ENCODE measurements around the gene FARSA. TPM values are rescaled to one million over a fixed set of nuclear protein-coding genes. Genes with fewer than 3 reads are reported as not detected.

The FARSA gene
- 42.8 and 50.0 TPM in 2 replicates for total RNA-seq

GRCh38 chr19:12933287-12934072 is at the start of gene FARSA:
FARSA (minus strand) TSS chr19:12933711; CDS start chr19:12933696, 15 bp downstream.

DNA sequence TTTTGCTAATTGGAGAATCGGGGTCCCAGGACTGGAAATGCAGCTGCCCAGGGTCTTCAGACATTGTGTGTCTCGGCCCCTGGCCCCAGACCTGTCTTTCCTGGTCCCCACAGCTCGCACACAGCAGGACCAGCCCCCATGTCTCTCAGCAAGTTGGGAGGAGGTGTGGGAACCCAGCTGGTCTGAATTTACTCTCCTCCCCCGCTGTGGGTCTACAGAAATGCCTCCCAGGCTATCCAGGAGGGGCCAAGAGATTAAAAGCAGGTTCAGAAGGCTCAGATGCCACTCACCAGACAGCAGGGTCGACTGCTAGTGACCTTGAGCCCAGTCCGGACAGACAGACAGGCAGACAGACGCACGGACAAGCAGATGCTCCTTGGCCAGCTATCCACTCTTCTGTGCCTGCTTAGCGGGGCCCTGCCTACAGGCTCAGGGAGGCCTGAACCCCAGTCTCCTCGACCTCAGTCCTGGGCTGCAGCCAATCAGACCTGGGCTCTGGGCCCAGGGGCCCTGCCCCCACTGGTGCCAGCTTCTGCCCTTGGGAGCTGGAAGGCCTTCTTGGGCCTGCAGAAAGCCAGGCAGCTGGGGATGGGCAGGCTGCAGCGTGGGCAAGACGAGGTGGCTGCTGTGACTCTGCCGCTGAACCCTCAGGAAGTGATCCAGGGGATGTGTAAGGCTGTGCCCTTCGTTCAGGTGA is 35.9 kb upstream of the FARSA start, which contains the start of gene DAND5:
Gene DAND5 (plus strand): TSS at position 285 of the 697 bp plus-strand sequence. CDS start 85 bp downstream, at position 370.

DNA sequence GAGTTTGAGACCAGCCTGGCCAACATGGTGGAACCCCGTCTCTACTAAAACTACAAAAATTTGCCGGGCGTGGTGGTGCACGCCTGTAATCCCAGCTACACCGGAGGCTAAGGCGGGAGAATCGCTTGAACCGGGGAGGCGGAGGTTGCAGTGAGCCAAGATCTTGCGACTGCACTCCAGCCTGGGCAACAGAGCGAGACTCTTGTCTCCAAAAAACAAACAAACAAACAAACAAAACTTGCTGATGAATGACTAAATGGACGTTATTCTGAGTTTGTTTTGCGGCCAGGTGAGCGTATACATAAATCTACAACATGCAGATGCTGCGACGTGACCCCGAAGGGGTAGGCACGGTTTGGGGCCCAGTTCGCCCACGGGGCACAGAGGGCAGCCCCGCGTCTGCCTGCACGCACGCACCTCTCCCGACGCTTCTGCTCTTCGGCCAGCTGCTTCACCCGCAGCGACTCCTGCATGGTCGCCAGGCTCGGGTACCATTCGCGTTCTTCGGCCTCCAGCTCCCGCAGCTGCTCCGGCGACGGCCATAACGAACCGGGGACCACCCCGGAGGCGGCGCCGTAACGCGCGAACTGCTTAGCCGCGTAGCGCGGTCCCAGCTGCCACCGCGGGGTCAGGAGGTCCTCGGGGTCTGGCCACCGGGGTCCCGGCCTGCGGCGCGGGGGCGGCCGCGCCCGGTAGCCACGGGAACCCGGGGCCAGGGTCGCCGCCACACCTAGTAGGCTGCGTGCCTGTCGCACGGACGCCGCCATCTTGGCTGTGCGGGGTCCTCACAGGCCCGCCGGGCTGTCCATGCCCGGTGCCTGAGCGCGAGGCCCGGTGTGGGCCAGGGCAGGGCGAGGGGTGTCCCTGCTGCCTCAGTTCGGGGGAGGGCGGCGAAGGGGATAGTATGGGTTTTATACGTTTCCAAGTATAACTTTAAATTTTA is 23.2 kb upstream of the FARSA start, which contains the start of gene GADD45GIP1:
Gene GADD45GIP1 (minus strand): TSS at position 778 of the 943 bp plus-strand sequence. CDS start 11 bp downstream, at position 767.

DNA sequence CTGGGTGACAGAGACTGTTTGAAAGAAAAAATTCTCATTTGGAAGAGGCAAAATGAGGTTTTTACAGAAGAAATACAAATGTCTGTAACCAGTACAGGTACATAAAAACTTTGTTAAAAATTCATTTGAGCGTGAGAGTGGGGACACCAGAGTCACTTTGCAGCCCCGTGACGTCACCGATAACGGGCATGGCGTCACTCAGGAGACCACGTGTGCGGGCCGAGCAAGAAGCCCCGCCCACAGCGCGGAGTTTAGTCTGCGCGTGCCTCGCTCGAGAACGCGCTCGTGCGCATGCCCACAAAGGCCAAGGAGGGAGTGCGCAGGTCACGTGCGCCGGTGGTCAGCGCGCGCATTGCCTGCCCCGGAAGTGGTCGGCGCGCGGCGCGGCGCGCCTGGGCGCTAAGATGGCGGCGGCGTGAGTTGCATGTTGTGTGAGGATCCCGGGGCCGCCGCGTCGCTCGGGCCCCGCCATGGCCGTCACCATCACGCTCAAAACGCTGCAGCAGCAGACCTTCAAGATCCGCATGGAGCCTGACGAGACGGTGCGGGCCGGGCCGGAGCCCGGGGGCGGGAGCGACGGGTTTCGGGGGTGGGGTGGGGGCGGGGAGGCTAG is 12.1 kb upstream of the FARSA start, which contains the start of gene RAD23A:
Gene RAD23A (plus strand): TSS at position 384 of the 613 bp plus-strand sequence. CDS start 87 bp downstream, at position 471.

DNA sequence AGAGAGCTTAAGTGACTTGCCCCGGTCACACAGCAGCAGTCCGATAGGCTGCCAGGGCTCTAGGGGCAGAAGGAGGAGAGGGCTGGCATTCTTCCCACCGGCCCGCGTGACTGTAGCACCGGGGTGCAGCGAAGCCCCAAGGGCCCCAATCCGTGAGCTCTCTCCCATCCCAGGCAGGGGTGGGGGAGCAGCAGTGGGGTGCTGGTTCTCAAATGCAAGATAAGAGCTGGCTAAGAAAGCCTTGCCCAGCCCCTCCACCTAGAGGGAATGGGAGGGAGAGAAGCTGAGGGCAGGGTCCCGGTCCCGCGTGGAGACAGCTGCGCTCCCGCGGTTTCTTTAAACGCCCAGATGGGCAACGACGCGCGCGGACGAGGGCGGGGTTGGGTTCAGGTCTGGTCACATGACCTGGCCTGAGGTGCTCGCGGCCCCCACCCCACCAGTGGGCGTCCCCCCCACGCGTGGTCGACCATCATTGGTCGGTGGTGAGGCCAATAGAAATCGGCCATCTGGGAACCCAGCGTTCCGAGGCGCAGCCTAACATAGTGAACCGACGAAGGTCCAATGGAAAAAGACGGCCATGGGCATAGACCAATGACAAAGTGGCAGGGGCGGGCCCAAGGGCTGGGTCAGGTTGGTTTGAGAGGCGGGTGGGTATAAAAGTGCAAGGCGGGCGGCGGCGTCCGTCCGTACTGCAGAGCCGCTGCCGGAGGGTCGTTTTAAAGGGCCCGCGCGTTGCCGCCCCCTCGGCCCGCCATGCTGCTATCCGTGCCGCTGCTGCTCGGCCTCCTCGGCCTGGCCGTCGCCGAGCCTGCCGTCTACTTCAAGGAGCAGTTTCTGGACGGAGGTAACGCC is 4.6 kb upstream of the FARSA start, which contains the start of gene CALR:
Gene CALR (plus strand): TSS at position 683 of the 852 bp plus-strand sequence. CDS start 71 bp downstream, at position 754.

GRCh38 chr19:12890787-12891552 is 42.5 kb downstream of the FARSA start, which contains the start of gene GCDH:
GCDH (plus strand) TSS chr19:12891160; CDS start chr19:12891305, 145 bp downstream.

GRCh38 chr19:12886969-12887747 is 46.4 kb downstream of the FARSA start, which contains the start of gene KLF1:
KLF1 (minus strand) TSS chr19:12887201; CDS start chr19:12887140, 61 bp downstream.

GRCh38 chr19:12881172-12881808 is 52.2 kb downstream of the FARSA start, which contains the start of gene DNASE2:
DNASE2 (minus strand) TSS chr19:12881449; CDS start chr19:12881375, 74 bp downstream.

Other genes with a start within 250 kb of the FARSA start
- gene GNG14, start 245.7 kb downstream of the FARSA start, total RNA-seq = not detected in 2 replicates
- 6.8 and 10.0 TPM in 2 replicates for gene FBXW9, start 237.1 kb downstream of the FARSA start, total RNA-seq
- gene TNPO2, start 209.8 kb downstream of the FARSA start, total RNA-seq = 19.6 and 32.4 TPM in 2 replicates
- 401 and 414 TPM in 2 replicates for gene TRIR, start 199.0 kb downstream of the FARSA start, total RNA-seq
- gene GET3, start 196.2 kb downstream of the FARSA start, total RNA-seq = 56.9 and 70.8 TPM in 2 replicates
- gene BEST2, start 181.9 kb downstream of the FARSA start, total RNA-seq = under 0.01 TPM in 1 of 2 replicates, not detected in the other
- 11.7 and 16.1 TPM in 2 replicates for gene HOOK2, start 158.2 kb downstream of the FARSA start, total RNA-seq
- gene JUNB, start 142.2 kb downstream of the FARSA start, total RNA-seq = 334 and 352 TPM in 2 replicates
- gene PRDX2, start 131.9 kb downstream of the FARSA start, total RNA-seq = 184 and 198 TPM in 2 replicates
- gene THSD8, start 131.6 kb downstream of the FARSA start, total RNA-seq = not detected in 2 replicates
- 7.7 and 9.2 TPM in 2 replicates for gene RNASEH2A, start 127.1 kb downstream of the FARSA start, total RNA-seq
- gene RTBDN, start 99.1 kb downstream of the FARSA start, total RNA-seq = 0.43 TPM in 1 of 2 replicates, not detected in the other
- 0.12 and 1.0 TPM in 2 replicates for gene MAST1, start 95.2 kb downstream of the FARSA start, total RNA-seq
- 42.4 and 52.9 TPM in 2 replicates for gene DNASE2, start 52.3 kb downstream of the FARSA start, total RNA-seq
- gene KLF1, start 46.5 kb downstream of the FARSA start, total RNA-seq = not detected in 2 replicates
- 21.3 and 30.9 TPM in 2 replicates for gene GCDH, start 42.6 kb downstream of the FARSA start, total RNA-seq
- not detected in 2 replicates for gene SYCE2, start 14.4 kb downstream of the FARSA start, total RNA-seq
- gene CALR, start 4.9 kb upstream of the FARSA start, total RNA-seq = 809 and 1,214 TPM in 2 replicates
- 60.3 and 70.8 TPM in 2 replicates for gene RAD23A, start 12.2 kb upstream of the FARSA start, total RNA-seq
- gene GADD45GIP1, start 23.5 kb upstream of the FARSA start, total RNA-seq = 47.1 and 57.1 TPM in 2 replicates
- not detected in 2 replicates for gene DAND5, start 35.9 kb upstream of the FARSA start, total RNA-seq
- 60.2 and 89.2 TPM in 2 replicates for gene NFIX, start 61.8 kb upstream of the FARSA start, total RNA-seq
- 5.8 and 6.1 TPM in 2 replicates for gene LYL1, start 169.1 kb upstream of the FARSA start, total RNA-seq
- 23.3 and 38.0 TPM in 2 replicates for gene TRMT1, start 183.0 kb upstream of the FARSA start, total RNA-seq
- gene NACC1, start 184.6 kb upstream of the FARSA start, total RNA-seq = 37.4 and 49.7 TPM in 2 replicates
- gene STX10, start 216.7 kb upstream of the FARSA start, total RNA-seq = 54.9 and 59.7 TPM in 2 replicates
- 107 and 135 TPM in 2 replicates for gene IER2, start 216.7 kb upstream of the FARSA start, total RNA-seq